GM12878 (cell line): ENCODE data around the gene LCAT. TPM values are rescaled to one million over a fixed set of nuclear protein-coding genes. Genes with fewer than 3 reads are reported as not detected.
A peak's percentile ranks its signal among the peaks of the same experiment; 100 is the strongest.

Source experiments
- ATF3 ChIP-seq: IDR thresholded peaks from 2 replicates; pipeline ENCODE4 v1.6.1; 2011; ENCODE audit warnings: low read depth, mild to moderate bottlenecking, low read length, moderate library complexity, borderline replicate concordance; ENCODE audit errors: extremely low read depth
- ATF7 ChIP-seq: fragments of 450-650 bp; IDR thresholded peaks from 2 replicates; pipeline ENCODE4 v1.6.1; 2016; ENCODE audit warnings: low read depth, mild to moderate bottlenecking
- BCLAF1 ChIP-seq: fragments of 450-650 bp; IDR thresholded peaks from 2 replicates; pipeline ENCODE4 v1.6.1; 2017; ENCODE audit warnings: antibody characterized with exemption, mild to moderate bottlenecking, moderate library complexity
- CEBPB ChIP-seq, 2 experiments: fragments of 150-350 bp in 1 of 2; IDR thresholded peaks; 2 replicates each; pipeline ENCODE4 v1.6.1; 2012 to 2014; ENCODE audit warnings: low read depth in 2 of 2, low read length in 2 of 2, borderline replicate concordance in 1 of 2, inconsistent platforms in 1 of 2
- DPF2 ChIP-seq: fragments of 450-650 bp; IDR thresholded peaks from 2 replicates; pipeline ENCODE4 v1.6.1; 2017; ENCODE audit warnings: mild to moderate bottlenecking
- ESRRA ChIP-seq: IDR thresholded peaks from 2 replicates; pipeline ENCODE4 v1.6.1; 2012; ENCODE audit warnings: mild to moderate bottlenecking, low read length, improper control_type of control experiment
- LARP7 ChIP-seq: fragments of 450-650 bp; IDR thresholded peaks from 2 replicates; pipeline ENCODE4 v1.6.1; 2017; ENCODE audit warnings: mild to moderate bottlenecking
- MLLT1 ChIP-seq: fragments of 450-650 bp; IDR thresholded peaks from 2 replicates; pipeline ENCODE4 v1.6.1; 2016; ENCODE audit warnings: mild to moderate bottlenecking
- MTA2 ChIP-seq: fragments of 450-650 bp; IDR thresholded peaks from 2 replicates; pipeline ENCODE4 v1.6.1; 2016; ENCODE audit warnings: low read depth, mild to moderate bottlenecking, moderate library complexity
- MTA3 ChIP-seq: IDR thresholded peaks from 2 replicates; pipeline ENCODE4 v1.6.1; 2012; ENCODE audit warnings: low read length, inconsistent platforms, borderline replicate concordance
- POU2F2 ChIP-seq: IDR thresholded peaks from 3 replicates; pipeline ENCODE4 v1.6.1; 2011; ENCODE audit warnings: low read depth, mild to moderate bottlenecking, low read length, borderline replicate concordance
- RELA ChIP-seq: fragments of 450-650 bp; IDR thresholded peaks from 2 replicates; pipeline ENCODE4 v1.8.0; 2014; ENCODE audit warnings: borderline replicate concordance; ENCODE audit not compliant: partially characterized antibody
- RELB ChIP-seq: fragments of 450-650 bp; IDR thresholded peaks from 2 replicates; pipeline ENCODE4 v1.6.1; 2017; ENCODE audit warnings: low read depth, mild to moderate bottlenecking, moderate library complexity
- SMC3 ChIP-seq: IDR thresholded peaks from 2 replicates; pipeline ENCODE4 v1.6.1; 2011; ENCODE audit warnings: low read length, improper control_type of control experiment, borderline replicate concordance
- SREBF2 ChIP-seq: IDR thresholded peaks from 2 replicates; pipeline ENCODE4 v1.6.1; 2012; ENCODE audit warnings: mild to moderate bottlenecking, low read length
- SRF ChIP-seq, 2 experiments: IDR thresholded peaks; 2 replicates each; pipeline ENCODE4 v1.6.1; 2011; ENCODE audit warnings: low read depth in 2 of 2, low read length in 2 of 2, mild to moderate bottlenecking in 1 of 2, moderate library complexity in 1 of 2
- TAF1 ChIP-seq: IDR thresholded peaks from 2 replicates; pipeline ENCODE4 v1.6.1; 2011; ENCODE audit warnings: mild to moderate bottlenecking, low read depth, low read length, borderline replicate concordance
- ZBTB11 ChIP-seq: fragments of 450-650 bp; formaldehyde crosslinking; IDR thresholded peaks from 2 replicates; pipeline ENCODE4 v1.5.0; 2022; ENCODE audit warnings: mild to moderate bottlenecking, missing genetic modification characterization
- ZNF217 ChIP-seq: fragments of 450-650 bp; IDR thresholded peaks from 2 replicates; pipeline ENCODE4 v1.6.1; 2017; ENCODE audit warnings: antibody characterized with exemption, mild to moderate bottlenecking
- polyA plus RNA-seq, 11 experiments: library from polyadenylated mRNA; depleted of rRNA in 4 of 11; unstranded in 6 of 11; stranded (reverse) in 5 of 11; fragments of >200 nt; fragmentation: Nextera tagmentation in 4 of 11; fragmentation: Illumina TruSeq in 1 of 11; extraction: Ambion mirVana in 4 of 11; extraction: Trizol in 1 of 11; gene quantifications; 1 replicate in 1 of 11; 2 replicates in 10 of 11; pipeline versions ENCODE4 v1.2.1 to v1.2.3, GENCODE V29; 2011 to 2016; ENCODE audit warnings: inconsistent platforms in 2 of 11, missing spikeins in 2 of 11, low read depth in 1 of 11
- total RNA-seq, 4 experiments: library from RNA; depleted of rRNA in 3 of 4; stranded (reverse); fragments of >200 nt in 3 of 4; fragmentation: Illumina TruSeq in 1 of 4; extraction: Trizol in 1 of 4; gene quantifications; 2 replicates each; pipeline versions ENCODE4 v1.2.1 to v1.2.3, GENCODE V29; 2013 to 2021

LCAT gene
- total and polyA plus RNA-seq, 10 of the 15 experiments (the other 5 are each of a cell fraction or from before 2014, with no cell fraction given), result 0.61 to 11.7 (median 3.3) TPM

- TF ChIP-seq MLLT1, result no peak
- no peak for TF ChIP-seq TAF1
- TF ChIP-seq ATF7, result no peak; the same call in 1 of the 2 replicates
- no peak for TF ChIP-seq ZNF217
- TF ChIP-seq ESRRA, result no peak
- 0 out of 2 replicates have a peak, but pooled peaks have one; percentile 46 for TF ChIP-seq LARP7
- no peak for TF ChIP-seq SREBF2
- TF ChIP-seq RELB, result no peak
- TF ChIP-seq BCLAF1, result no peak
- TF ChIP-seq DPF2, result no peak
- TF ChIP-seq RELA, result no peak
- no peak for TF ChIP-seq SMC3
- TF ChIP-seq MTA2, result no peak
- TF ChIP-seq SRF (IDR thresholded peaks at IDR 0.05; ENCODE audit: low read depth in 2 of 2, low read length in 2 of 2), result no peak
- no peak for TF ChIP-seq ZBTB11 (CRISPR knock-in tag)
- TF ChIP-seq ATF3, result no peak
- TF ChIP-seq POU2F2, result 0 out of 3 replicates have a peak, but pooled peaks have one; percentile 46
- TF ChIP-seq CEBPB (IDR thresholded peaks at IDR 0.05; ENCODE audit: borderline replicate concordance in 1 of 2, low read depth in 2 of 2, low read length in 2 of 2), result no peak
- no peak; the same call in 1 of the 2 replicates for TF ChIP-seq MTA3
Measured at GRCh38 chr16:67936880-67937605, 6.9 kb downstream of the LCAT start (continued).
